ENCODE data around the gene ABHD15.

DNA sequence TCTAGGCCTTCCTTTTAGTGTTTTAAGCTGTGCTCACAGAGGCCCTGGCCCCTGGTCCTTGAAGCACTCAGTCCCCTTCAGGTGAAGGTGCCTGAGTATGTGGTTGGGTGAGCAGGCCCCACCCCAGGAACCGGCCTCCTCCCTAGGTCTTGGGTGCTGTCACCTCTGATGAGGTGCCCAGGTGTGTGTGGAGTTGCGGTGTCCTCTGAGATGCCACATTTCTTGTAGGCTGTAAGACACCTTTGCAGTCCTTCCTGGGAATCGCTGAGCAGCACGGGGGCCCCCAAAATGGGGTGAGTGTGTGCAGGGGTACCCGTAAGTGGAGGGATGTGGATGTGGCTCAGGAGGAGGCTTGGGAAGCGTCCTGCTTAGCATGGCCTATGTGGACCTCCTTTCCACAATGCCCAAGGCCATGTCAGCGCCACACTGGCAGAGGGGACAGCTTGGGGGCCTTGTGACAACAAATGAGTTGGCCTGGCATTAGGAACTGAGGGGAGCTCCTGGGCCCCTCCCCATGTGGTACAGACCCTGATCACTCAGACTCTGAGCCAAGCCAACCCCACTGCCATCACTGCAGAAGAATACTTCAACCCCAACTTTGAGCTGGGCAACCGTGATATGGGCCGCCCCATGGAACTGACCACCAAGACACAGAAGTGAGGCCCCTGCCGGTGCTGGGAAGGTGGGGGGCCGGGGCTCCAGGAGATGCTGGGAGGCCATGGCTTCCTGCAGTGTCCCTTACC lies 44.7 kb upstream of the ABHD15 start:
- TF ChIP-seq POLR2AphosphoS5 (IDR thresholded peaks at IDR 0.05; ENCODE audit: insufficient read depth, low read depth, low read length) (no peak), EZH2 (IDR thresholded peaks at IDR 0.05; ENCODE audit: borderline replicate concordance, low read depth, low read length, severe bottlenecking) (no peak), POLR2A (IDR thresholded peaks at IDR 0.05; ENCODE audit: low read depth, low read length) (no peak), MYC (IDR thresholded peaks at IDR 0.05; ENCODE audit: low read depth, low read length) (no peak), JUN (IDR thresholded peaks at IDR 0.05; ENCODE audit: borderline replicate concordance, insufficient read depth, insufficient read length, low read depth) (no peak), GATA2 (IDR thresholded peaks at IDR 0.05; ENCODE audit: insufficient read depth, insufficient read length, low read depth, low read length) (no peak)
- TF ChIP-seq, protein P1, sequence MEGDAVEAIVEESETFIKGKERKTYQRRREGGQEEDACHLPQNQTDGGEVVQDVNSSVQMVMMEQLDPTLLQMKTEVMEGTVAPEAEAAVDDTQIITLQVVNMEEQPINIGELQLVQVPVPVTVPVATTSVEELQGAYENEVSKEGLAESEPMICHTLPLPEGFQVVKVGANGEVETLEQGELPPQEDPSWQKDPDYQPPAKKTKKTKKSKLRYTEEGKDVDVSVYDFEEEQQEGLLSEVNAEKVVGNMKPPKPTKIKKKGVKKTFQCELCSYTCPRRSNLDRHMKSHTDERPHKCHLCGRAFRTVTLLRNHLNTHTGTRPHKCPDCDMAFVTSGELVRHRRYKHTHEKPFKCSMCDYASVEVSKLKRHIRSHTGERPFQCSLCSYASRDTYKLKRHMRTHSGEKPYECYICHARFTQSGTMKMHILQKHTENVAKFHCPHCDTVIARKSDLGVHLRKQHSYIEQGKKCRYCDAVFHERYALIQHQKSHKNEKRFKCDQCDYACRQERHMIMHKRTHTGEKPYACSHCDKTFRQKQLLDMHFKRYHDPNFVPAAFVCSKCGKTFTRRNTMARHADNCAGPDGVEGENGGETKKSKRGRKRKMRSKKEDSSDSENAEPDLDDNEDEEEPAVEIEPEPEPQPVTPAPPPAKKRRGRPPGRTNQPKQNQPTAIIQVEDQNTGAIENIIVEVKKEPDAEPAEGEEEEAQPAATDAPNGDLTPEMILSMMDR (IDR thresholded peaks at IDR 0.05; ENCODE audit: extremely low read depth in 1 of 2, insufficient read depth in 1 of 2, low read depth in 1 of 2, low read length in 2 of 2), result no peak
- TF ChIP-seq, protein P2, sequence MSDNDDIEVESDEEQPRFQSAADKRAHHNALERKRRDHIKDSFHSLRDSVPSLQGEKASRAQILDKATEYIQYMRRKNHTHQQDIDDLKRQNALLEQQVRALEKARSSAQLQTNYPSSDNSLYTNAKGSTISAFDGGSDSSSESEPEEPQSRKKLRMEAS (IDR thresholded peaks at IDR 0.05; ENCODE audit: insufficient read depth, insufficient read length), result no peak

All from endothelial cell of umbilical vein (primary cell).